HCEC 1CT (cell line): Measurements from ENCODE around the gene PGBD5.

Experiments
- DNase-seq: peaks from one replicate; pipeline ENCODE4 v3.0.0-alpha.2; 2017

Gene PGBD5

GRCh38 chr1:230320804-230321203 is 105.3 kb downstream of the PGBD5 start:
- no peak for DNase-seq

DNA sequence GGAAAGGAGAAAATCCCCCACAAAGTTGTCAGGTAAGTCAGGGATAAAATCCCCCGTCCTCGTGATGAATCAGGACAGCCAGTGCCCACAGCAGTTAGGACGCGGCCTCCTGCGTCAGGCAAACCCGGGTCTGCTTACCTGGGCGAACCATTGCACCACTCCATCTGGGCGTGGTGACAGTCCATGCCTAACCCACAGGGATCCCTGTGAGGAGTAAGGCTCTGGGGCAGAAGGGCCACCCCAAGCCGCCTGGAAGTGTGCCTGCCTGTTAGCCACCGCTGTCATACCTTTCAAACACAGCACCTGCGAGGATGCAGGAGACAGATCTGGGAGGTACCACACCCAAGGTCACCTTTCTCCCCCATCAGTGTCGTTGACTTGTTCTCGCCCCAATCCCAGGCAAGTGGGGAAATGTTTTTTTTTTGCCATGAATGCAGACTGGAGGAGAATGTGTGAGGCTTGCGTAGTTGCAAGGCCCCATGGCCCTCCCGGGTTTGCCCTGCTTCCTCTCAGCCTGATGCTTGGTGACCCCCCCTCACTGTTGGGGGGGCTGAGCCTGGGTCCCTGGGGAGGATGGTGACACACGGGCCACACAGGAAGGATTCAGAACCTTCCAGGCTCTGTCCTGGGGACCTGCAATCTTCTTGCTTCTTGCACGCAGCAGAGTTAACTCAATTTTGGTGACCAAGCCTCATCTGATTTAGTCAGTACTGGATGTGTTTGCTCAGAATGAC is 107.0 kb downstream of the PGBD5 start:
- no peak for DNase-seq

DNA sequence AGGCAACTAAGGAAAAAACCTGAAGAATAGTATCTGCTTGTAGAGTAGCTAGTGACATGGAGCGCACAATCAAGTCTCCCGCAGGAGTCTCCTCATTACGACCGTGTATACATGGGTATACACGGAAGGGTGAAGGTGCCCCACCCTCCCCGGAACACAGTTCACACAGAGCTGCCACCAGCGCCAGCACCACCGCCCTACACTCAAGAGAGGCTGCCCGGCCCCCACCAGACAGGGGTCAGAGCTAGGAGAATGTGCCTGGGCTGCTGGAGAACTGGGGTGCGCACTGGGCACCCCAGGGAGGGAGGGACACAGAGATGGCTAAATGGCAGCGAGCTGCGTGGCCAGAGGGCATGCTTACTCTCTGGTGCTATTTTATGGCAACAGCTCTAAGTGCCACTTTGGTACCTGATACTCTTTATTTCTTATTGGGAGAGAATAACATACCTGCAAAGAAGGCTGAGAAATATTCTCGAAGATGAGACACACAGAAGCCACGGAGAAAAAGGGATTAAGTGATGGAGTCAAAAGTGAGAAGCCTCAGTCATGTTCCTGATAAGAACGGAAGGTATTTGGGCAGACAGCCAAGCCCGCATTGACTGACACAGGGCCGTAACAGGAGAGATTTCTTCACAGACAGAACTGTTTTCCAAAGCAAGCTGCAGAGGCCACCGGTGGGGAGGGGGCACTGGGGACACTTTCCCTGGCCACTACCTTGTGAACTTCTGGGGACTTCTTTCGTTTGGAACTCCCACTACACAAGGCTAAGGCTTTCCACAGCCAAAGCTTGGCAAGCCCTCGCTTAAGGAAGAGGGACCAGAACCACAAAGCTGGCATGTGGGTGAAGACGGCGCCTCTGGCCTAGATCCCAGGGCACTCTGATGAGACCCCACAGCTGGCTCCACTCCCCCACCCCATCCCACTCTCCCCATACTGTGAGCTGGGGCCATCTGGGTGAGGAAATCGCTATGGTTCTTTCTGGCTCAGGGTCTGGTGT is 108.0 kb downstream of the PGBD5 start:
- no peak for DNase-seq

GRCh38 chr1:230316864-230317745 is 109.0 kb downstream of the PGBD5 start:
- no peak for DNase-seq

- no peak for DNase-seq
Observed at GRCh38 chr1:230315099-230315498, 111.0 kb downstream of the PGBD5 start.

DNA sequence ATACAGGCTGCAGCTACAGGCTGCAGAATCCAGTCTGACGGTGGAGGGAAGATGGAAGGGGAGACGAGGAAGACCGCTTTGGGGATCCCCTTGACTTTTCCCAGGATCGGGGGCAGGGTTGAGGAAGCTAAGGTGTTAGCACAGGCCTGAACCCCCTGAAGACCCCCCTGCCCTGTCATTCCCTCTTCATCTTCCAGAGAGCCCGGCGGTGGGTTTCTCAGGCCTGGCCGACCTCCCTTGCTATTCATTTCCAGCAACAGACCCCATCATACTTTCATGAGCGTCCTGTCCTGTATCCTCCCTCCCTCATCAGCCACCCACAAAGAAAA is 112.0 kb downstream of the PGBD5 start:
- no peak for DNase-seq

DNA sequence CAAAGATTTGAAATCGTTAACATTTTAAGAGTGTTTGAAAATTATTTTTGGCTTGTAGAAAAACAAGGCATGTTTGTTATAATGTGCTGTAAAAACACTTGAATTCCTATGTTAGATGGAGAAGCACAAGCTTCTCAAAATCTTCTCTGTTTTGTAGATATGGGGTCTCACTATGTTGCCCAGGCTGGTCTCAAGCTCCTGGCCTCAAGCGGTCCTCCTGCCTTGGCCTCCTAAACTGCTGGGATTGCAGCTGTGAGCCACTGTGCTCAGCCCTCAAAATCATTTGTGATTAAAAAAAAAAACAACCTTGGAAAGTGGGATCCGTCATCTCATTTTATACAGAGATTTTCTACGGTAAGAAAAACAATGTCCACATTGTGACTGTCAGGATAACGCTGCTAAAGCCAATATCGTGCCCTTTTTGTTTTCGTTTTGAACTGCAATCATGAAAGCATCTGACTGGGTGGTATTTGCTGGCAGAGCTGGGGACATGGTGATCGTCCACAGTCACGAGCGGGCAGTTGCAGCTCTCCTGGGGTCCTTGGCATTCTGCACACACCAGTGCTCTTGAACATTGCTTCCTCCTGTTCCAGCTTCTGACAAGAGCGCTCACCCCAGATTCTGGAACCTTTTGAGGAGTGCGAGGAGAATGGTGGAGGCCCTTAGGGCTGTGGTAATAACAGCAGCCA is 112.5 kb downstream of the PGBD5 start:
- DNase-seq: no peak

DNA sequence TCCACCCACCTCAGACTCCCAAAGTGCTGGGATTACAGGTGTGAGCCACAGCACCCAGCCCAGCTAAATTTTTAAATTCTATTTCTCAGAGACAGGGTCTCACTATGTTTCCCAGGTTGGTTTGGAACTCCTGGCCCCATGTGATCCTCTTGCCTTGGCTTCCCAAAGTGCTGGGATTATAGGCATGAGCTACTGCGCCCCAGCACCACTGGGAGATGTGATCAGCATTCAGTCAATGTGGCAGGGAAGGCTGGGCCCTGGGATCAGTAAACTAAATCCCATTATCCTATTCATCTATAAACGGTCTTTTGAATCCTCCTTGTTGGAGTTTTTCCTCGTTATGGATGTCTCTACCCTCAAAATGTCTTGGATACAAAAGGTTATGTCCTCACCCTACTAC is 113.5 kb downstream of the PGBD5 start:
- no peak for DNase-seq

GRCh38 chr1:230310381-230311163 is 115.6 kb downstream of the PGBD5 start:
- DNase-seq: peak; percentile 46

DNA sequence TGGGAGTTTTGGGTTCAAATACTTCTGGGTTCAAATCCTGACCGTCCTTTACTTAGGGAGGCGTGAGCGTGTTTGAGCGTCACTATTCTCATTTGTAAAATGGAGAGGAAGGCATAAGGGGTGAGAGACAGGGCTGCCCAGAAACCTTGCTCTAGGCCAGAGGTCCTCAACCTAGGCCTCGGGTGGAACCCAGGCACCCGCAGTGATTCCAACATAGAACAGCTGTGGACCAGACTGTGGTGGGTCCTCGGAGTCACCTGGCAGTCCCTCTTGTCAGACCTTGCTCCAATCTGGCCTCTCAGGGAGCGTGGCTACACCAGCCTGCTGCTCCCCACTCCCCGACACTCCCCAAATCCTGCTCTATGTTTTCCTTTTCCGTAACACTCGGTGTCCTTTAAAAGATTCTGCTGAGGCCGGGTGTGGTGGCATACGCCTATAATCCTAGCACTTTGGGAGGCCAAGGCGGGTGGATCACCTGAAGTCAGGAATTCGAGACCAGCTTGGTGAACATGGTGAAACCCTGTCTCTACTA is 116.4 kb downstream of the PGBD5 start:
- no peak for DNase-seq

- DNase-seq: no peak
Observed at GRCh38 chr1:230308821-230309220, 117.3 kb downstream of the PGBD5 start.

- DNase-seq: peak; percentile 50
Observed at GRCh38 chr1:230308039-230308438, 118.1 kb downstream of the PGBD5 start.

DNA sequence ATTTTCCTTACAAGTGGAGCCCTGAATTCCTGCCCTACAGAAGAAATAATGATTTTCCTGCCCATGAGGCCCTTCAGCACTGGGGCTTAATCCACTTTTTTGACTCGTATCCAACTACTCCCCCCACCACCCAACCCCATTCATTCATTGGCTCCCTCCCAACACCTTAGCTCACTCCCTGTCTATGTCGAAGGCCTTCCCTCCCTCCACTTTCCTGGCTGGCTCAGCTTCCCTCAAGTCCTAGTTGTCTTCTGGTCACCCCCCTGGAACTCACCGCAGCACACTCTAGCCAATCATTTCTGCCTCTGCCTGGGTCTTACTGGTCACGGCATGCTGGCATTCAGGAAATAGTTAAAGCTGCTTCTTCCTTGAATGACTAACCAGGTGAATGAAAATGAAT is 118.9 kb downstream of the PGBD5 start:
- DNase-seq: no peak

- DNase-seq: no peak
Observed at GRCh38 chr1:230306169-230306568, 120.0 kb downstream of the PGBD5 start.

- DNase-seq: peak; percentile 46
Observed at GRCh38 chr1:230303822-230304221, 122.3 kb downstream of the PGBD5 start.

GRCh38 chr1:230303069-230303468 is 123.1 kb downstream of the PGBD5 start:
- DNase-seq: no peak

GRCh38 chr1:230301822-230302221 is 124.3 kb downstream of the PGBD5 start:
- no peak for DNase-seq

GRCh38 chr1:230301322-230301721 is 124.8 kb downstream of the PGBD5 start:
- DNase-seq: no peak

- no peak for DNase-seq
Observed at GRCh38 chr1:230300322-230301301, 125.5 kb downstream of the PGBD5 start.
